GM11168 (cell line): ENCODE data around the gene CLCN2.

Experiments
- in situ Hi-C: fragments of 300-500 bp; cut with MboI; formaldehyde crosslinking; loops from one replicate; pipeline ENCODE4 v1.12.0; 2022; ENCODE audit warnings: low sequenced_read_pairs; ENCODE audit not compliant: unreplicated experiment

Gene CLCN2

GRCh38 chr3:184333190-184333589 lies 28.2 kb downstream of the CLCN2 start:
- in situ Hi-C loops, result no loop called here

GRCh38 chr3:184332370-184333090 lies 28.9 kb downstream of the CLCN2 start:
- in situ Hi-C loops, result no loop called here

- in situ Hi-C loops, result no loop called here
These were observed 32.9 kb downstream of the CLCN2 start for GRCh38 chr3:184328516-184328915.

GRCh38 chr3:184327171-184327570 lies 34.2 kb downstream of the CLCN2 start:
- in situ Hi-C loops, result no loop called here

- in situ Hi-C loops, result no loop called here
These were observed 35.6 kb downstream of the CLCN2 start for GRCh38 chr3:184325715-184326369.

GRCh38 chr3:184325269-184325668 lies 36.1 kb downstream of the CLCN2 start:
- in situ Hi-C loops, result no loop called here

GRCh38 chr3:184323696-184324095 lies 37.7 kb downstream of the CLCN2 start:
- in situ Hi-C loops, result no loop called here

GRCh38 chr3:184322731-184323487 lies 38.5 kb downstream of the CLCN2 start:
- in situ Hi-C loops, result no loop called here

- in situ Hi-C loops, result no loop called here
These were observed 39.7 kb downstream of the CLCN2 start for GRCh38 chr3:184321666-184322065.

GRCh38 chr3:184320104-184320445 lies 41.3 kb downstream of the CLCN2 start:
- in situ Hi-C loops, result no loop called here

GRCh38 chr3:184317201-184317600 lies 44.2 kb downstream of the CLCN2 start:
- in situ Hi-C loops, result no loop called here

- in situ Hi-C loops, result no loop called here
These were observed 44.6 kb downstream of the CLCN2 start for GRCh38 chr3:184316792-184317191.

- in situ Hi-C loops, result no loop called here
These were observed 45.3 kb downstream of the CLCN2 start for GRCh38 chr3:184315871-184316661.

GRCh38 chr3:184315543-184315867 lies 45.9 kb downstream of the CLCN2 start:
- in situ Hi-C loops, result no loop called here

GRCh38 chr3:184314700-184315542 lies 46.5 kb downstream of the CLCN2 start:
- in situ Hi-C loops, result no loop called here

- in situ Hi-C loops, result no loop called here
These were observed 47.1 kb downstream of the CLCN2 start, which contains the start of gene EIF4G1 for GRCh38 chr3:184314363-184314699. Gene EIF4G1, plus strand, starts transcription at chr3:184314606. Its CDS starts 1,191 bp downstream, at chr3:184315797.

- in situ Hi-C loops, result no loop called here
These were observed 49.8 kb downstream of the CLCN2 start for GRCh38 chr3:184311633-184312032.

GRCh38 chr3:184308744-184309143 lies 52.7 kb downstream of the CLCN2 start:
- in situ Hi-C loops, result no loop called here

GRCh38 chr3:184307915-184308314 lies 53.5 kb downstream of the CLCN2 start:
- in situ Hi-C loops, result no loop called here
